SIG-M5 (cell line): ENCODE measurements around the gene ANK3.

Source experiments
- DNase-seq: peaks from one replicate; lab custom pipeline; 2025; lab: John Stamatoyannopoulos, UW

Gene ANK3

GRCh38 chr10:60175441-60175971 is 214.2 kb downstream of the ANK3 start:
- no peak for DNase-seq

DNA sequence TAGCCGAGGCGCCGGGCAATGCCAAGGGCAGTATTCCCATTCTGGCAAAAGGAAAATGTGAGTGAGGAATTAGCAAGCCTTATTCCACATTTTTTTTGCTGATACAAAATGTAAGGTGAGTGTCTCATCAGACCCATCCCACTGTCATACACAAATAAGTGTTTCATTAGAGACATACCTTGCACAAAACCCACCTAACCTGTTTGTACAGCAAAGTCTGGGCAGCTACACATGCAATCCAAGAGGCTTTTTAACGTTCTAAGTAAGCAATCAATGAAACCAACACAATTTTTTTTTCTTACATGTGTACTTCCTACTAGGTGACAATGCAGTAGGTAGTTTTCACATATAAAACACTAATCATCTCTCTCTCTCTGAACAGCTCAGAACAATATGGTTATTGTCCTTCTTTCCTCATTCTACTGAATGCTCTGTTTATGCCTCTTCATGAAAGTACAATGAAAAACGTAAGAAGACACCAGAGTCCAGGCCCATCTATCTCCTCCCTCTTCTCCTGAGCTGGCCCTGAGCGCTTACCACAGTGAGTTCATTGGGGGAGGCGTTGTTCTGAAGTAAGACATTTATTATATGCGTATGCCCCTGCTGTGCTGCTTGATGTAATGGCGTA is 217.2 kb downstream of the ANK3 start:
- no peak for DNase-seq

- no peak for DNase-seq
Measured at GRCh38 chr10:60171436-60172013, 218.2 kb downstream of the ANK3 start.

DNA sequence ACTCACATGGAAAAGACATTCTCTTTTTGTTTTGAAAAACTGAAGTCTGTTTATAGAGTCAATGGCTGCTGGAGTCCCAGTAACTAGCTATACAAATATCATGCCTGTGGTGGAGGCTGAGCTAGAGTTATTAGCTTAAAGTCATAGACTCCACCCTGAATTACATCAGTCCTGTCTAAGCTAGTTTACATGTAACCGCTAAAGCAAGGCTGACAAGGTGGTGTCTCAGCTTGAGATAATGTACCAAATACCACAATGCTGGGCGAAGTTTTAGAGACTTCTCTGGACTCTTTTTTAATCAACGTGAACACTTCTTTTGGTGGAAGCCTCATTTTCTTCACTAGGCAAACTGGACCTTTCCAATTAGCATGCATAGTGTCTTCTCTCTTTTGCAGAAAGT is 219.4 kb downstream of the ANK3 start:
- no peak for DNase-seq

DNA sequence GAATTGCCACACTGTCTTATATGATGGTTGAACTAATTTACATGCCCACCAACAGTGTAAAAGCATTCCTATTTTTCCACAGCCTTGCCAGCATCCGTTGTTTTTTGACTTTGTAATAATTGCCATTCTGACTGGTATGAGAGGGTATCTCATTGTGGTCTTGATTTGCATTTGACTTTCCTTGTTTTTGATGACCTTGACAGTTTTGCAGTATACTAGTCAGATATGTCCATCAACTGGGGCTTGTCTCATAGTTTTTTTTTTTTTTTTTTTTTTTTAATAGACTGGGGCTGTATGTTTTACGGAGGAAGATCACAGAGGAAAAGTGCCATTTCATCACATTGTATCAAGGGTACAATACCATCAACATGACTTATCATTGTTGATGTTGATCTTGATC is 220.6 kb downstream of the ANK3 start:
- DNase-seq: no peak

DNA sequence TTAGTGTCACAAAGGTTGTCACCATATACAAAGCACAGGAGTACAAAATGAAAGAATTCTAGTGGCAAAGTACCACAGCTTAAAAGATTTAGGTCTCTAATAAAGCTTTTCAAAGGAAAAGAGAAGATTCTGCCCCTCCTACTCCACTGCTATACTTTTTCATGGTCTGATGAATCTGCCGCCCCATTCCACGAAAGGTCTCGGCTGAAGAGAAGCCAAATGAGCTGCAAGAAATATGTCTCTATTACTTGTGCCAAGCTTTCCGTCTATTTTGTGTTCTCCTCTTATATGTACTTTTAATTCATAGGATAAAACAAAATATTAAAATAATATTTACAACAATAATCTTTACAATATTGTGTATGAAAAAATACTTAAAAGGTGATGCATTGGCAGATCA is 222.6 kb downstream of the ANK3 start:
- no peak for DNase-seq

GRCh38 chr10:60163786-60164185 is 225.9 kb downstream of the ANK3 start:
- DNase-seq: no peak

DNA sequence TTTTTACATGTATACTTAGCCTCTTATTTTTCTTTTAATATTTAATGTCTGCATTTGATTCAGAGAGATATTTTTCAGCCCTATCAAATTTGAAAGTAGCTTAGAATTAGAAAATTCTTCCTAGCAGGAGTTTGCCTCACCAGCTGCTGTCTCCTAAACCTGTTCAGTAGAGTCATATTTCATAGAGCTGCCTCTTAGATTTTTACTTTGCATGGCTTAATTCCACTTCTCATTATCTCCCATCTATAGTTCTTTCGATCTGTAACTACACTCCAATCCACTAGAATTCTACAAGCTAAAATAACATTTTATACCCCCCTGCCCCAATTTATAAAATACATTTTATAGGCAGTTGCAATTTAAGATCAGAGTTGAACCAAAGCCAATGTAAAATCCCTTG is 227.0 kb downstream of the ANK3 start:
- DNase-seq: no peak

DNA sequence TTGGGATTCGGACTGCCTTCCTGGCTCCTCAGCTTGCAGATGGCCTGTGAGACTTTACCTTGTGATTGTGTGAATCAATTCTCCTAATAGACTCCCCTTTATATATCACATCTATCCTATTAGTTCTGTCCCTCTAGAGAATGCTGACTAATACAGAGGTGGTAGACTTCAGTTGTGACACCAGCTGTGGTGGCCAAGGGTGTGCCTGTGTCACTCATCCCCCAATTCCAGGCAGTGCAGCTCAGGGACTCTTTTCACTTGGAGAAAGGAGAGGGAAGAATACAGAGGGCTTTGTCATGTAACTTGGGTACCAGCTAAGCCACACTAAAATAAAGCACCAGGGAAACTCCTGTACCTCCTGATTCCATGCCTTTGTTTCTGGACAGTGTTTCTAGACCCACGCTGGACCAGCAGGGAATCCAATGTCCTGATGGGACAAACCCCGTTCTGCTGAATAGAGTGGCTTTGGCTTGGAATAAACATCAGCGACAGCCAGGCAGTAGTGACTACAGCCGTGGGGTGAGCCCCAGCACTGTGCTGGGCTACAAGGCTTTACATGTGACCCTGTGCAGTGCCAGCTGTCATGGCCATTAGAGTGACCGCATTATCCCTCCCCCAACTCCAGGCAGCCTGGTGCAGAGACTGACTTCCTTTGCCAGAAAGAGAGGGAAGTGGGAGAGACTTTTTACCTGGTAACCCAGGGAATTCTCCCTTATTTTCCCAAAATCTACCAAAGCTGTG is 233.6 kb downstream of the ANK3 start:
- DNase-seq: no peak

- no peak for DNase-seq
Measured at GRCh38 chr10:60155099-60155877, 234.4 kb downstream of the ANK3 start.

DNA sequence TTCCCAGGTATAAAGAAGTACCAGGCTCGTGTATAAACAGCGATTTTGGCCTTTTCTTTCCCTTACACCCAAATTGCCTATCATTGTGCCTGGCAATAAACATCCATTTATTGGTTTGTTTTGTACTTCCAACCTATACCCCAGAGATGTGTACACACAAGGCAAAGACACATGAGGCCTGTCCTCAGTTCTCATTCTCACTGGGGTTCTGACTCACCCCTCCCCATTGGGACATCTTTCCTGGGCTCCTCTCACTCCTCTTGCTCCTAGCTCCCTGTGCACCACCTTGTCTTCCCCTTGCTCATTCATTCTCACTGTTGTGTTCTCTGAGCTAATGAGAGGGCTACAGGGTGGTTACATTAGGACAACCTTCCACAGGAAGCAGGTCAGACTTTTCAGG is 240.7 kb downstream of the ANK3 start:
- no peak for DNase-seq

DNA sequence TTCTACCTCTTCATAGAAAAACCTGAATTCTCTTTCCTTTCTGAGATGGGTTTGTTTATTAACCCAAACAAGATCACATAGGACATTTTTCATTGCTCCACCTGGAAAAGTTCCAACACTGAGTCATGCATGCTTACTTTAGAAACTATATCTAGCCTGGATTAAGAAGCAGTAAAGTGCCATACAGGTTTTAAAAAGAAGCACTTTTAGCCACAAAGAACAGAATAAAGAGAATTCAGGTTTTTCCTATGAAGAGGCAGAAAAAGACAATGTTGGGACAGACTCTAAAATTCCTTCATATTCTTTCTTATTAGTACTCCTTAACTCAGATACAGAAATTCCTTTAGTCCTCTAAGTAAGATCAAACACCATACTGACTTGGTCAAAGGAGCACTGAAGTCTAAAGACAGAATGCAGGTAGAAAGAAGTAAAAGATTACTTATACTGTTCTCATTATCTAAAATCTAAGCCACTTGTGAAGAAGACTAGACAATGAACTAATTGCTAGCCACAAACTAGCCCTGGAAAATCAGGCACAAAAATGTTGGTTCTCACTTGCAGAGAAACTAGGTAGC is 241.3 kb downstream of the ANK3 start:
- DNase-seq: no peak

- no peak for DNase-seq
Measured at GRCh38 chr10:60147576-60148265, 242.0 kb downstream of the ANK3 start.

DNA sequence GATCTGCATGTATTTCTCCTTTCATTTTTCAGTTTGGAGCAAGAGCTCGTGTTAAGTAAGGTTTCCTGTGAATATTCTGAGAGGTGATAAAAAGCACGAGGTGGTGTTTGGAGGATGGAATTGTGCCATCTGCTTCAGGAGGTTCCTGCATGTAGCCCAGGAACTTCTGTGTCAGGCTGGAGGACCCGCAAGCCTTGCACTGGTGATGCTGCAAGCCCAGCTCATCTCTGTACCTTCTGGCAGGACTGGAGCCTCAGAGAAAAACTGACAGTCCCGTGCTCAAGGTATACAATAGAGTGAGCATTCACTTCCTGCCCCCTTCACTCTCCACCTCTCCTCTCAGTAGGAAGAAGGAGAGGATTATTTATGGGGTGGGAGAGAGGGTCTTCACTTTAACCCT is 242.7 kb downstream of the ANK3 start:
- no peak for DNase-seq

DNA sequence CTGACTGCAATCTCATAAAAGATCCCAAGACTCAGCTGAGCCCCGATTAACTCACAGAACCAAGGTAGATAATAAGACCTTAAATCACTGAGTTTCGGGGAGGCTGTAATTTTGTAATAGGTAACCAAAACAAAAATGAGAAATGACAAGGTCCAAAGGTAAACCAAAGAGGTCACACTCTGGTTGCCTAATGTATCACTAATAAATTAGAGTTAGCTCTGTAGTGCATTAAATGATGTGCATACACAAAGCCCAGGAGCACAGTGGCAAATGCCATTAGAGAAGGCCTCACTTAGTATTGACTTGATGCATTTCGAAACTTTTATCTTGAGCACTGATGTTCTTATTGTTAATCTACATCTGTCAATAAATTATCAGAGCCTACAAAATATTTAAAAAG is 245.6 kb downstream of the ANK3 start:
- DNase-seq: no peak

DNA sequence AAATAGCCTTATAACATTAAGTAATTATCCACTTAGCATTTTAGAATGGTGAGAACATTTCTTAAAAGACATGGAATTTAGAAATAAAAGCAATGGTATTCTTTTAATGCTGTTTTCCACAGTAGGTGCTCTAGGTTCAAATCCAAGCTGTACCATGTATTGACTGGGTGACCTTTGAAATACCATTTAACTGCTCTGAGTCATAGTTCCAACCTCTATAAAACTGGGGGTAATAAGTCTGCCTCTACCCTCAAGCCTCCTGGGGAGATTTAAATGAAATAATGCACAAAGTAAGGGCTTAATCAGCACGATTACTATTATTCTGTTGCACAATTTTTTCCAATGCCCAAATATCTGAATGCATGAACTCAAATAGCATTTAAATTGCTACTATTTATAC is 246.9 kb downstream of the ANK3 start:
- no peak for DNase-seq

DNA sequence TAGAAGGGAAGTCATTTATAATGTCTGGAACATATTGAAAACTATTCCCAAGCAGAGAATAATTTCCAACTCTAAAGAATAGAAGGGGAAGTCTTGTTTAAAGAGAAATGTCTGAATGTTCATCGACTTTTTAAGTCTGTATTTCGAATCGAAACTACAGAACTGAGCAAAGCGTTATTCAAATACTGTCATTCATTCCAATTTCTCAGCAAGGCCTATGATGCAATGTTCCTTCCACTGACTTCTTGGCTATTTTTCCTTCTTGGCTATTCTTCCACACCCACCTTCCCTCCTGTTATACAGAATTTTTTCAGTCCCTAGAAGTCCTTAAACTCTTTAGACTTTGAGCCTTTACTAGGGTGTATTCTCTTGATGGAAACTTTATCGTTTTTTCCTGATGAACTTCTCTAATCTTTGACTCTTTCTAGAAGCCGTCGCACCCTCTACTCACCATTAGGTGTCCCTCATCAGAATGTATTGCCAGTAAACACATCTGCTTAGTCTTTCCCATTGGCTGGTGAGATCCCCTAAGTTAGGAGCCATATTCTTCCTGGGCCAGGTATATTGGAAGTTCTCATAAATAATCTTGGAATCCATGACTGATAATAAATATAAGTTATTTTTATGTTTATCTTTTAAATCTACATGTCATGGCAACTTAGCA is 247.6 kb downstream of the ANK3 start:
- no peak for DNase-seq

GRCh38 chr10:60140651-60141632 is 248.7 kb downstream of the ANK3 start:
- DNase-seq: no peak

GRCh38 chr10:60139798-60140566 is 249.7 kb downstream of the ANK3 start:
- DNase-seq: no peak
